Rectal smooth muscle tissue (tissue), 1 donor: Measurements from ENCODE around the gene ZFP36L2.
"Not testable (repeated sequence)": the region's sequence is repeated elsewhere in the genome, so short reads cannot be mapped to it uniquely, and the experiment has no call there.

Experiments
- H3K27ac ChIP-seq: one replicate; pipeline ENCODE4 v1.7.0; 2013; ENCODE audit warnings: low read depth, low read length, inconsistent platforms
- H3K27me3 ChIP-seq: one replicate; pipeline ENCODE4 v1.7.0; 2013; ENCODE audit warnings: low read length; ENCODE audit not compliant: control insufficient read depth, insufficient read depth
- H3K36me3 ChIP-seq: one replicate; pipeline ENCODE4 v1.7.0; 2013; ENCODE audit warnings: low read length; ENCODE audit not compliant: control insufficient read depth, insufficient read depth
- H3K4me1 ChIP-seq: one replicate; pipeline ENCODE4 v1.7.0; 2013; ENCODE audit warnings: low read length; ENCODE audit not compliant: control insufficient read depth, insufficient read depth
- H3K4me3 ChIP-seq: one replicate; pipeline ENCODE4 v1.7.0; 2013; ENCODE audit warnings: low read length
- H3K9ac ChIP-seq: one replicate; pipeline ENCODE4 v1.7.0; 2013; ENCODE audit warnings: low read length

ZFP36L2 gene

DNA sequence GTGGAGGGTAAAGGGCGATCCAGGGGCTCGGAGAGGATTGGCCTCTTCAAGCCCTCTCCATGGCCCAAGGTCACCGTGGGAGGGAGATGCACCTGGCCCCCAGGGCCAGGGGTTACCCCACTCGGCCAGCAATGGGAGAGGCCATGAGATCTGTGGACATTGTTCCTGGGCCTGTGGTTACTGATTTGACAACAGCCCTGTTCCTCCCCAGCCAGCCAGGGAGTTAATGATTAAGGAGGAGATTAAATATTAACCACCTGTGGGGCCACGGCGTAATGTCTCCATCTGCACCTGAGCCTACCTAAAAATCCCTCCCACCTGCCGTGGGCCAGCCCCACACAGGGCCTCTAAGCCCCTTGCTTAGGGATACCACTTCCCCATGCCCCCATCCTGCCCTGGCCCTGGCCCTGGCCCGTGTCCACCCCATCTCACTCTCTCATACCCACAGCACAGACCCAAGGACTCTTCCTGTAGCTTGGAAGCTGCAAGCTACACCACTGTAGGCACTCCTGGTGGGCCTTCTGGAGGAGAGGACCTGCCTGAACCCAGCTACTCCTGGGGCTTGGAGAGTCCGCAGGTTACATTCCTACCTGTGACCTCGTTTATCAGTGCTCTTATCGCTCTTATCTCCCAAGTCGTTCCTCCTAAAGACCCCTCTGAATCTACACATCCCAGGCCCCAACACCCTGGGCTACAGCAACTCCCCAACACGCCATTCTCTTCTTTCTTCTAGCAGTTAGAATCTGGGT lies 32.1 kb downstream of the ZFP36L2 start:
- H3K36me3 ChIP-seq = no peaks in the 10 kb centered on the region
- no peaks in the 10 kb centered on the region for H3K4me1 ChIP-seq
- peak overlapping the region; percentile 51 for H3K4me3 ChIP-seq
- H3K27me3 ChIP-seq = no peaks in the 10 kb centered on the region
- peak overlapping the region; percentile 65 for H3K9ac ChIP-seq
- H3K27ac ChIP-seq = no peak overlapping the region

DNA sequence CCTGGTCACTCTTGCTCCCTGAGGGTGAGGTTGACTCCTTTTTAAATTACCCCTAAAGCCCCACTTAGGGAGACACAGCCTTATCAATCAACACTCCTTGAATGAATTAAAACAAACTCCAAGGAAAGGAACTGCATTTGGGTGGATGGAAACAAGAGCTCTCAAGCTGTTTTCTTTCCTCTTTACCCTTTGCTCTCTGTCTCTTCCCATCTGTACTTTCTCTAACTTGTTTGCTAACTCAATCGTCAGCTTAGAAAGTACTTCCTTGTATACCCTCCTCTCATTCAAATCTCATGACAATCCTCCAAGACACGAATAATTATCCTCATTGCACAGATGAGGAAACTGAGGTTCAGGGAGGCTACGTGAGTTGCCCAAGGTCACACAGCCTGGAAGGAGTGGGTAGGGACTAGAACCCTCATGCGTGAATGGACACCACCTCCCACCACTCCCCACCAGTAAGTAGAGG lies 32.7 kb downstream of the ZFP36L2 start:
- H3K36me3 ChIP-seq = no peaks in the 10 kb centered on the region
- H3K4me3 ChIP-seq = no peak overlapping the region
- no peaks in the 10 kb centered on the region for H3K4me1 ChIP-seq
- no peak overlapping the region for H3K9ac ChIP-seq
- no peak overlapping the region for H3K27ac ChIP-seq
- H3K27me3 ChIP-seq = no peaks in the 10 kb centered on the region

DNA sequence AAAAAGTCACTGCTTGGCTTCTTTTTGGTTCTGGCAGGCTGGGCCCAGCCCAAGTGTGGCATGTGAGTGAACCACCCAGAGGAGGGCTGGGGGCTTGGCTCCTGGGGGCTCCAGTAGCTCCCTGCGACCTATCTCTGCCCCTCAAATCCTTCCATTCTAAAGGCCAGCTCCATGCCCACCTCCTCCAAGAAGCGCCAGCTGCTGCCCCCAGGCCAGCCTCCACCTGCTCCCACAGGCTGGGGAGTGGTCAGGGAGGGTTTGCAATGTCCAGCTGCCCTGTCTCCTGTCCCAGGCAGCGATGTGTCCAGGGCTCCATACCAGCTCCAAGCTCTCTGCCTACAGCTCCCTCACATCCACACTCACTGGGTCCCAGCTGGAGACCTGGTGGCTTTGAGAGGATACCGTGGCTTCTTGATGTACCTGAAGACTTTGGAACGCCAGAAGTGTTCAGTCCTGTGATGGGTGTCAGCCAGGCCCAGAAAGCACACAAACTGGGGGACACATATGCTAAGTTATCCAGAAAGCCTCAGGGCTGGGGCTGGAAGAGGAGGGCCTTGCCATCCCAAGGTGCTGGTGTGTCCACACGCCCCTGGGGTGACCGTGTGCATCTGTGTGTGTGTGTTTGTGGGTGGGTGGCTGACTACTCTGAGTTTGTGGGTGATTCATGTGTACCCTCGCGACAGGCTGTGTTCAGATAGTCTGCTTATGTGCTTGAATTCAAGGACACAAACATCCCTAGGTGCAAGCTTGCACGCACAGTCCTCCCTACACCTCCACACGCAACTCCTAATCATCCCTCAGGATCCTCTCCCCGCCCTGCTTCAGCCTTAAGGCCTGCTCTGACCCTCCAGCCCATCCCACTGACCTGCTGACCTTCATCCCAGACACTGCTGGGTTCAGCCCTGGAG lies 33.4 kb downstream of the ZFP36L2 start:
- no peak overlapping the region for H3K4me3 ChIP-seq
- no peaks in the 10 kb centered on the region for H3K36me3 ChIP-seq
- no peak overlapping the region for H3K27ac ChIP-seq
- H3K27me3 ChIP-seq = no peaks in the 10 kb centered on the region
- H3K9ac ChIP-seq = no peak overlapping the region
- no peaks in the 10 kb centered on the region for H3K4me1 ChIP-seq

DNA sequence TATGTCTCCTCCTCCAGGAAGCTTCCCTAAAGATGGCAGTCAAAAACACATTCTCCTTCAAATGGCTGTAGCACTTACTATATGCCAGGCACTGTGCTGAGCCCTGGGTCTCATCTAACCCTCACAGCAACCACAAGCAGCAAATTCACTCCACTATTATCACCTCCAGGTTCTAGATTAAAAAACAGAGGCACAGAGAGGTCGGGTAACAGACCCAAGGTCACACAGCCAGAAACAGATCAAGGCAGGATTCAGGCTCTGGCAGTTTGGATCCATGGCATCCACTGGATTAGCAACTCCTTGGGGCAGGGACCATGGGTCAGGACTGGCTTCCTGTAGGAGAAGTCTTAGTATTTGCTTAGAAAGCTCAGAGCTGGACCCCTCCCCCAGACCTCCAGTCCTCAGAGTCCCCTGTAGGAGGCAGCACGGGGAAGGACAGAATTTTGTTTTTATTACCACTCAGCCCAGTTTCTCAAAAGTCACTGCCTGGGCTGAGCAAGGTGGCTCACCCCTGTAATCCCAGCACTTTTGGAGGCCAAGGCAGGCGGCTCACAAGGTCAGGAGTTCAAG lies 34.4 kb downstream of the ZFP36L2 start:
- H3K36me3 ChIP-seq = no peaks in the 10 kb centered on the region
- no peaks in the 10 kb centered on the region for H3K4me1 ChIP-seq
- no peak overlapping the region for H3K4me3 ChIP-seq
- H3K9ac ChIP-seq = no peak overlapping the region
- H3K27ac ChIP-seq = no peak overlapping the region
- H3K27me3 ChIP-seq = no peaks in the 10 kb centered on the region

DNA sequence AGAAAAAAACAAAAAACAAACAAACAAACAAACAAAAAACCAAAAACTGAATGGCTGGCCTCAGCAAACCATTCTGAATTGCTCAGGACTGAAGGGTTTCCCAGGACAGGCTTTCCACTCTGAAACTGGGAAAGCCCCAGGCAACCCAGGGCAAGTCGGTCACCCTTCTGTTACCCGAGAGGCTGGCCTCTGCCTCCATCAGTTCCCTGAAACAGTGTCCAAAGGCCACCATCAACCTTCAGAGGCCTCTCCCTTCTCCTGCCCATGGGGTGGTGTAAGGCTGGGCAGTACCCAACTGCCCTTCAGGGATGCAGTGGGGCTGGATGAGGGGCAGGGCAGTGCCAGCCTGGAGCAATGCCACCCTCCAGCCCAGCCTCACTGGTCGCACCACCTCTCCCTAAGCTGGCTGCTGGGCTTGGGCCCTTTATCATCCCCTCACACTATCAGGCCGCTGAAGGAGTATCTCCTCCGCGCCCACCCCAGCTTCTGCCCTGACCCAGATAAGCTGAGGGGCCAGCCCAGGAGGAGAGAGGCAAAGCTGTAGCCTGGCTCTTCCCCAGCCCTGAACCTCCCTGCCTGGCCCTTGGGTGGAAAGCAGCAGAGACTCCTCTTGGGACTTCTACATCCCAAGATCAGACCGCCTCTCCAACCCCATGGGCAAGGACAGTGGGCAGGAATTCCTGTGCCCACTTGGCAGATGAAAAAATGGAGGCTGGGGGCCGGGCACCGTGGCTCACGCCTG lies 35.9 kb downstream of the ZFP36L2 start:
- H3K27me3 ChIP-seq = no peaks in the 10 kb centered on the region
- H3K9ac ChIP-seq = no peak overlapping the region
- H3K4me1 ChIP-seq = no peaks in the 10 kb centered on the region
- no peak overlapping the region for H3K4me3 ChIP-seq
- no peaks in the 10 kb centered on the region for H3K36me3 ChIP-seq
- H3K27ac ChIP-seq = no peak overlapping the region

DNA sequence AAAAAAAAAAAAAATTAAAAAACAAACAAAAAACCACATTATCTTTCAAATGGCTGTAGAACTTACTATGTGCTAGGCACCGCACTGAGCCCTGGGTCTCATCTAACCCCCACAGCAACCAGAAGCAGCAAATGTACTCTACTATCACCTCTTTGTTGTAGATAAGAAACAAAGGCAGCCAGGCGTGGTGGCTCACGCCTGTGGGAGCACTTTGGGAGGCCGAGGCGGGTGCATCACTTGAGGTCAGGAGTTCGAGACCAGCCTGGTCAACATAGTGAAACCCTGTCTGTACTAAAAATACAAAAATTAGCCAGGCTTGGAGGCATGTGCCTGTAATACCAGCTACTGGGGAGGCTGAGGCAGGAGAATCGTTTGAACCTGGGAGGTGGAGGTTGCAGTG lies 36.5 kb downstream of the ZFP36L2 start:
- not testable (repeated sequence) for H3K27me3 ChIP-seq, H3K4me1 ChIP-seq, H3K27ac ChIP-seq, H3K4me3 ChIP-seq, H3K36me3 ChIP-seq, H3K9ac ChIP-seq

DNA sequence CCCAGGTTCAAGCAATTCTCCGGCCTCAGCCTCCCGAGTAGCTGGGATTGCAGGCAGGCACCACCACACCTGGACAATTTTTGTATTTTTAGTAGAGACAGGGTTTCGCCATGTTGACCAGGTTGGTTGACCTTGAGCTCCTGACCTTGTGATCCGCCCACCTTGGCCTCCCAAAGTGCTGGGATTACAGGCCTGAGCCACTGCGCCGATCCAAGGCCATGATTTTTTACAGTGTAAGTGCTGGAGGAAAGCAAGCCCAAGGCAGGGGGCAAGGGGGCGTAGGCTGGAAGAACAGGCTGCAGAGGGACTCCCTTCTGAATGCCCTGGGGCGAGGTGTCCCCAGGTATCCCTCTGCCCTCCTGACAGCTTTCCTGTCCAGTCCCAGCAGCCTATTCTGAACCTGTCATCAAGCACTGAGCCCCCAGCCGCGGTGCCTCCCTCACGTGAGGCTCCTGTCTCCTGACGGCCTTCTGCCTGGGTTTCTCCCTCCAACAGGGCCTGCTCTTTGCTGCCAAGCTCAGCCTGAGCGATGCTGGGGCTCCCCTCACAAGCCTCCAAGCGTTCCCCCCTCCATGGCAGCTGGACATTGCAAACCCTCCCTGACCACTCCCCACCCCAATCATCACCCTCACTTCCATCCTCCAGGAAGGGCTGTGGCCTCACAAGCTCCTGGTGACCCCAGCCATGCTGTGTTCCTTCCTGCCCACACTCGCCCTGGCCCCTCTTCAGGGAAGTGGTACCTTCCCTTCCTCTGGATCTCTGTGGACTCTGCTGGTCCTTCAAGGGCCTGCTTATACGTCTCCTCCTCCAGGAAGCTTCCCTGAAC lies 37.6 kb downstream of the ZFP36L2 start:
- H3K4me1 ChIP-seq = no peaks in the 10 kb centered on the region
- H3K36me3 ChIP-seq = no peaks in the 10 kb centered on the region
- no peaks in the 10 kb centered on the region for H3K27me3 ChIP-seq
- H3K27ac ChIP-seq = no peak overlapping the region
- no peak overlapping the region for H3K4me3 ChIP-seq
- no peak overlapping the region for H3K9ac ChIP-seq

DNA sequence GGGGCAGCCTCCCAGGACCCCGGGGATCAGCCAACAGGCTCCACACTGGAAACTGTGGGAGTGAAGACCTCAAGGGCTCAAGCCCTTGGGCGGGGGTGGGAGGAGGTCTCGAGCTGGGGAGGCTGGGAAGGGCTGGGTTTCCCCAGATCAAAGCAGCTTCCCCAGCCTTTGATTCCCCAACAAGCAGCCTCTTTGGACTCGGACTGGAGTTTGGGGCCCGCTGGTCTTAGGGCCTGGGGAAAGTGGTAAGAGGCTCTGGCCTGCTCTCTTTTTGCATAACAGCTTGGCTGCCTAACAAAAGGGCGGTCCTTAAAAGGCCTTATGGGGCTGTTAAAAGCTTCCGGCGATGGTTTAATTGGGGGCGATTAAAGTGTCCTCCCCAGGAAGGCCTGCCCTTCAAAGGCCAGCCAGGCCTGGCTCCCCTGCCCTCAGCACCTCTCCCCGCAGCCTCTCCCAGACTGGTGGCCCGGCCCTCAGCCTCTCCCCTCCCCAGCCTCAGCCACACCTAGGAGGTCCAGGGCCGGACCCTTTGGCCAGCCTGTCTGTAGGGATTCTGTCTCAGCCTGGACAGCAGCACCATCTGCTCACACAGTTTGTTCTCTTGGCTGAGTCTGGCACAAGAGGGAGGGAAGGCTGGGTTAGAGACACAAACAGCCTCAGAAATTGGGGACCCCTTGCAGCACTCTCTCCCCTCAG lies 39.6 kb downstream of the ZFP36L2 start:
- H3K4me1 ChIP-seq = no peaks in the 10 kb centered on the region

DNA sequence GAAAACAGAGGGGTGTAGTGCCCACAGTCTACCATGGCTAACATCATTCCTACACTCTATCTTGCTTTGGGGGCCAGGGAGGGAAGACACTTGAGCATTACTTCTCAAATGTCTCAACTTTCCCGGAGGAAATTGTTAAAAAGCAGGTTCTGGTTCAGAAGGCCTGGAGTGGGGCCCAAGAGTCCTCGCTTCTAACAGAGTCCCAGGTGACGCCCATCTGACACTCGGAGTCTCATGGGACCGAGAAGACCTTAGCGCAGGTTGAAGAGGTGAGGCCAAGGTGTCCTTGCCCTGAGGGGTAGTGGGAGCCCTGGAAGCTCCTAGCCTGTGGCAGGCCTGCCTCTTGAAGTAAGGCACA lies 40.1 kb downstream of the ZFP36L2 start:
- no peaks in the 10 kb centered on the region for H3K27me3 ChIP-seq
- no peaks in the 10 kb centered on the region for H3K36me3 ChIP-seq
- H3K27ac ChIP-seq = no peak overlapping the region
- H3K4me1 ChIP-seq = no peaks in the 10 kb centered on the region
- no peak overlapping the region for H3K4me3 ChIP-seq
- no peak overlapping the region for H3K9ac ChIP-seq

More for the DNA sequence above, 39.6 kb downstream of the ZFP36L2 start:
- Histone ChIP-seq H3K36me3 (no peaks in the 10 kb centered on the region), H3K4me3 (no peak overlapping the region), H3K9ac (no peak overlapping the region), H3K27me3 (no peaks in the 10 kb centered on the region), H3K27ac (no peak overlapping the region)

DNA sequence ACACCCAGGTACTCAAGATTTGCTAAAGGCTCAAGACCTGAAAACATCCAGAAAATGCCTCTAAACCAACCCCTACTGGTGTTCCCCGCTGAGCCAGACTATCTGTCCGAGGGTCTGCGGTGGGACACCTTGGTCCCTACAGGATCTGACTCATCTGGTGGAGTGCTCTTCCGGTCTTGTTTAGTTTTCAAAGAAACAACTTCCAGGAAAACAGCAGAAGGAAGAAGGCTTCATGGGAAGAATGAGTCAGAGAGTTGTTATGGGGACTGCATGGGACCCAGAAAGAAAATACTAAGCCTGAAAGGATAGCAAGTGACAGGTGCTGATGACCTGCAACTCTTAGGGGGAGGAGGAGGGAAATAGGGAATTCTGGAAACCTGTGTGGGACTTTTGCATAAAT lies 41.3 kb downstream of the ZFP36L2 start:
- H3K36me3 ChIP-seq = no peaks in the 10 kb centered on the region
- no peak overlapping the region for H3K4me3 ChIP-seq
- no peaks in the 10 kb centered on the region for H3K4me1 ChIP-seq
- H3K27me3 ChIP-seq = no peaks in the 10 kb centered on the region
- no peak overlapping the region for H3K27ac ChIP-seq
- H3K9ac ChIP-seq = no peak overlapping the region

DNA sequence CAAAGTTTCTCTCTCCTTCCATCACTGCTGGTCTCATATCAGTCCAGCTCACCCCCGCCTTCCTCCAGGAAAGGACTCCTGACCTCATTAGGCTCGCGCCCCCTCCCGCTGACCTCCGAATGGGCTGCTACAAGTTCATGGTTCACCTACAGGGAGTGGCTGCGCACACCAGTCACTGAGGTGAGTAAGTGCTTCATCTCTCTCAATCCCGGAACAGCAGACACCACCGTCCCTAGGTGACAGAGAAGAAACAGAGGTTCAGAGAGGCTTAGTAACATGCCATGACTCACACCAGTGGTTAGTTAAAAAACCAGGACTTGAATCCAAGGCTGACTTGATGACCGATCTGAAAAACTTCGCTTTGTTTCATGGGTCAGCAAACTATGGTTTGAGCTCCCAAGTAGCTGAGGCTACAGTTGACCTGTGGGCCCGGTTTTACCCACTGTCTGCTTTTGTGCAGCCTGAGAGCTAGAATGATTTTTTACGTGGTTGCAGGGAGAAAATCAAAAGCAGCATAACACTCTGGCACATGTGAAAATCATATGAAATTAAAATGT lies 42.0 kb downstream of the ZFP36L2 start:
- Histone ChIP-seq H3K9ac (no peak overlapping the region), H3K4me3 (no peak overlapping the region), H3K27ac (no peak overlapping the region), H3K27me3 (no peaks in the 10 kb centered on the region), H3K36me3 (no peaks in the 10 kb centered on the region), H3K4me1 (no peaks in the 10 kb centered on the region)
